ENCODE results near the gene HPCAL4.

Gene HPCAL4

DNA sequence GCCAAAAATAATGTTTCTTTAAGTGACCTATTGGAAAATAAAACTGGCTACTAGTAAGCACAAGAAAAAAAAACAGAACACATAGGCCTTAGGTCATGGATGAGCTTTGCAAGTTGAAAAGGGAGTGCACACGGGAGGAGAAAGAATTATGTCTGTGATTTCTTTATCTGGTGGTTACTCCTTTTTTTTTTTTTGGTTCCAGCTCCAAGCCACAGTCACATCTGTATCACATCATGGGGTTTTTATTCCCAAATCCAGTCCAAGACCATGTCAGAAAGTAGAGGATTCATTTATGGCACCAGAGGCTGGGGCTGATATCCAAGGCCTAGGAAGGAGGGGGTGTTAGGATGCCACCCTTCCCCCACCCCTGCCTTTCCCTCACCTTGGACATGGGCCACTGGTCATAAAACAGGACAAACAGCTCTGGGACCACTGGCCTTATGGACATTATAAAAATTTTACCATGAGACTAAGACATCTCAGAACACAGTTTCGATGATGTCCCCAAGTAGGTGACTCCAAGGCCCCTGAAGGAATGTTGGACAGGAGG lies 41.5 kb downstream of the HPCAL4 start:
- TF ChIP-seq, protein P1, sequence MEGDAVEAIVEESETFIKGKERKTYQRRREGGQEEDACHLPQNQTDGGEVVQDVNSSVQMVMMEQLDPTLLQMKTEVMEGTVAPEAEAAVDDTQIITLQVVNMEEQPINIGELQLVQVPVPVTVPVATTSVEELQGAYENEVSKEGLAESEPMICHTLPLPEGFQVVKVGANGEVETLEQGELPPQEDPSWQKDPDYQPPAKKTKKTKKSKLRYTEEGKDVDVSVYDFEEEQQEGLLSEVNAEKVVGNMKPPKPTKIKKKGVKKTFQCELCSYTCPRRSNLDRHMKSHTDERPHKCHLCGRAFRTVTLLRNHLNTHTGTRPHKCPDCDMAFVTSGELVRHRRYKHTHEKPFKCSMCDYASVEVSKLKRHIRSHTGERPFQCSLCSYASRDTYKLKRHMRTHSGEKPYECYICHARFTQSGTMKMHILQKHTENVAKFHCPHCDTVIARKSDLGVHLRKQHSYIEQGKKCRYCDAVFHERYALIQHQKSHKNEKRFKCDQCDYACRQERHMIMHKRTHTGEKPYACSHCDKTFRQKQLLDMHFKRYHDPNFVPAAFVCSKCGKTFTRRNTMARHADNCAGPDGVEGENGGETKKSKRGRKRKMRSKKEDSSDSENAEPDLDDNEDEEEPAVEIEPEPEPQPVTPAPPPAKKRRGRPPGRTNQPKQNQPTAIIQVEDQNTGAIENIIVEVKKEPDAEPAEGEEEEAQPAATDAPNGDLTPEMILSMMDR (IDR thresholded peaks at IDR 0.05; ENCODE audit: low read depth, low read length, missing control alignments): no peak
- H3K4me3 ChIP-seq (replicated peaks; ENCODE audit: low read depth, low read length): no peak overlapping the region
- no peak for DNase-seq (ENCODE audit: extremely low read depth, low read depth)

DNA sequence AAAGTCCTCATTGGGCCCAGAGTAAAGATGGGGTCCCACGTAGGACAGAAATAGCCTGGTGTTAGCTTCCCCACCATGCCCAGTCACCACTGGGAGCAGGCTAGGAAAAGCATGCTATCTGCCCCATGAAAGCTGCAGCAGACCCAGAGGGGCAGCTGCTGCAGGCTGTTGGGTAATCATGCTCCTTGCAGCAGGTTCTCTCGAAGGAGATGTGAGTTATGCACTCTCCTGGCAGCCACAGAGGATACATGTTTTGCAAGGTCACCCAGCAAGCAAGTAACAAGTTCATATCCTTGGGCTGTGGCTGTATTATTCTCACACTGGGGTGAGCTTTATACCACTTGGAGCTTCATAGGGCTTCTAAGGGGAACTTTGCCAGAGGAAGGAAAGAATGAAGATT lies 42.7 kb downstream of the HPCAL4 start:
- TF ChIP-seq, protein P1 (IDR thresholded peaks at IDR 0.05; ENCODE audit: low read depth, low read length, missing control alignments): no peak
- no peak overlapping the region for H3K4me3 ChIP-seq (replicated peaks; ENCODE audit: low read depth, low read length)
- DNase-seq (ENCODE audit: extremely low read depth, low read depth): no peak

DNA sequence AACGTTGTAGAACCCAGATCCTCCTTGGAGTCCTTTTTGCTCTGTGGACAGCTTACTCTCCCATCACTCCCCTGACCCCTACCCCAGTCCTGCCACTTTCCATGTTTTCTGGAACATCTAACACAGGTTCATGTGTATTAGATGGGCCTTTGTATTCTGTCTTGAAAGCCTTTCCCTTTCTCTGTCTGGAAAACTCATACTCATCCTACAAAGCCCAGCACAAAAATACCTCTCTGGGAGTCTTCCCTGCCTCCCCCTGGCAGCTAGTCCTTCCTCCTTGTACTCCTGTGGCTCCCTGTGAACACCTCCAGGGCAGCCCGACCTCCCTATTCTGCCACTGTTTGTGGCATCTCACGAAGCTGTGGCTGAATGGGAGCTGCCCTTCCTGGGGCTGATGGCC lies 44.0 kb downstream of the HPCAL4 start:
- no peak overlapping the region for H3K4me3 ChIP-seq (replicated peaks; ENCODE audit: low read depth, low read length)
- DNase-seq (ENCODE audit: extremely low read depth, low read depth): no peak
- TF ChIP-seq, protein P1 (IDR thresholded peaks at IDR 0.05; ENCODE audit: low read depth, low read length, missing control alignments): no peak

DNA sequence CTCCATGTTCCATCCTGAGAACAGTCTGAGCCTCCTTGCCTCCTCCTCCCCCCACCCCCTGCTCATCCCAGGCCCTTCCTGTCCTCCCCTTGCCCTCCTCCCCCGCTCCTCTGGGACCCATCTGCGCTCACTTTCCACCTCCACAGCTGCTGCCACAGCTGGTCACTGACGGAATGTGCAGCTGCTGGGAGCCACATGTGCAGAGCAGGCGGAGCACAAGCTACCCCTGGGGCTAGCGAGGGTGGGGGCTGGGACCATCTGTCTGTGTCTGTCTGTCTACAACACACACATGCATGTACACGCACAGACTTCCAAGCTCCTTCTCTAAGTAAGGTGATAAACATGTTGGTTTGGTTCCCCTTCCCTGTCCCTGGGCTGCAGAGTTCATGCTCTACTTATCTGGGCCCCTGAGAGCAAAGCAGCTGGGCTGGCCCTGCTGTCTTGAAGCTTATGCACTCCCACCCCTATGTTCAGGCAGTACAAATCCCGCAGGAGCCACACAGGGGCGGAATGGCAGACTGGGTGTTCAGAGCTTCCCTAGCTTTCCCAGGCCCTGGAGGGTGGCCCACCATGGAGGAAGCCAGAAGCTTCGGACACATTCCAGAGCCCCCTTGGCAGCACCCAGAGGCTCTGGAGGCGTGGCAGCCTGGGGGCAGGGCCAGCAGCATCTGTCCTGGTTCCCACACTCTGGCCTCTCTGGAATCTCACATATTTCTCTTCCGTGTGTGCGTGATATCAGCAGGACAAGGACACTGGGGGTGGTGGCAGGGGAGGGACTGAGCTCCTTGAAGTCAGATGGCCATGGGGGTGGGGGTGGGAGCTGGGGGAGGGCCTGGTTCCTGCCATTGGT lies 44.8 kb downstream of the HPCAL4 start:
- no peak overlapping the region for H3K4me3 ChIP-seq (replicated peaks; ENCODE audit: low read depth, low read length)
- peak; percentile 87 for DNase-seq (ENCODE audit: extremely low read depth, low read depth)
- TF ChIP-seq, protein P1 (IDR thresholded peaks at IDR 0.05; ENCODE audit: low read depth, low read length, missing control alignments): no peak

DNA sequence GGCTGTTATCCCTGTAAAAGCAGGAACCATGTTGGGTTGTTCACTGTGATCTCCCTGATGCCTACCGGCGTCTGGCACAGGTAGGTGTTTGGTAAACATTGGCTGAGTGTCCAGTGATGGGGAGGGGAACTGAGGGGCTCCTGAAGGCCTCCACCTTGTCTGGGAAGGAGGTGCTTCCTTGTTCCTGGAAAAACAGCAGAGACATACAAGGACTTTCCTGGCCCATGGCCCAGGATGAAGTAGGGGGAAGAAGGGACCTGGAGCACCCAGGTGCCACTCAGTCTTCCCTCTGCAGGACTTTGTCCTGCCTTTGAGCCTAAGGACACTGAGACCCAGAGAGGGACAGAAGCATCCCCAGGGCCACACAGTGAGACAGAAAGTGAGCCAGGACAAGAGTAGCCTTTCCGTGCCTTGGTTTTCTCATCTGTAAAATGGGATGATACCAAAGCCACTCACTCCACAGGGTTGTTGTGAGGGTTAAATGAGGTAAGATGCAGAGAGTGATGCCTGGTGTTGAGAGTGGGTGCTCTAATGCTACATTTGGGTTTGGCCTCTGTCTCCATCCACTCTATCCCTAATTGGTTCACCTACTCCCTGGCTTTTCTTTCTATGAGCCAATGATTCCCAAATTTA lies 45.7 kb downstream of the HPCAL4 start:
- no peak overlapping the region for H3K4me3 ChIP-seq (replicated peaks; ENCODE audit: low read depth, low read length)
- no peak for DNase-seq (ENCODE audit: extremely low read depth, low read depth)
- TF ChIP-seq, protein P1 (IDR thresholded peaks at IDR 0.05; ENCODE audit: low read depth, low read length, missing control alignments): no peak

DNA sequence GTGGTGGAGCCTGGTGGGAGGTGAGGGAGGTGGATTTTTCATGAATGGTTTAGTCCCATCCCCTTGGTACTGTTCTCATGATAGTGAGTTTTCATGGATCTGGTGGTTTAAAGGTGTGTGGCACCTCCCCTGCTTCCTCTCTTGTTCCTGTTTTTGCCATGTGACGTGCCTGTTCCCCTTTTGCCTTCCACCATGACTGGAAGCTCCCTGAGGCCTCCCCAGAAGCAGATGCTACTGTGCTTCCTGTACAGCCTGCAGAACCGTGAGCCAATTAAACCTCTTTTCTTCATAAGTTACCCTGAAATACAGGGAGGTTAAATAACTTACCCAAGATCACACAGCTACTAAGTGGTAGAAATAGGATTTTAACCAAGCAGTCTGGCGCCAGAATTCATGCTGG lies 47.5 kb downstream of the HPCAL4 start:
- no peak overlapping the region for H3K4me3 ChIP-seq (replicated peaks; ENCODE audit: low read depth, low read length)
- DNase-seq (ENCODE audit: extremely low read depth, low read depth): no peak
- TF ChIP-seq, protein P1 (IDR thresholded peaks at IDR 0.05; ENCODE audit: low read depth, low read length, missing control alignments): no peak
